SK-N-SH treated with all-trans-retinoic acid at 6 μM for 48 hours (cell line): ENCODE results near the gene JOSD1.

Experiments used
- CREB5 ChIP-seq: fragments of 250-450 bp; sonication (Bioruptor Pico); IDR thresholded peaks from 2 replicates; pipeline ENCODE4 v1.5.1; 2020; ENCODE audit warnings: low read depth, mild to moderate bottlenecking, moderate library complexity
- RARB ChIP-seq: fragments of 250-450 bp; sonication (Bioruptor Pico); IDR thresholded peaks from 2 replicates; pipeline ENCODE4 v1.8.0; 2021; ENCODE audit warnings: mild to moderate bottlenecking, moderate library complexity
- TOX ChIP-seq: fragments of 250-450 bp; sonication (Bioruptor Pico); IDR thresholded peaks from 2 replicates; pipeline ENCODE4 v1.8.0; 2021; ENCODE audit warnings: mild to moderate bottlenecking, moderate library complexity, borderline replicate concordance
- ZC3H10 ChIP-seq: fragments of 250-450 bp; sonication (Bioruptor Pico); IDR thresholded peaks from 2 replicates; pipeline ENCODE4 v1.5.1; 2021; ENCODE audit warnings: mild to moderate bottlenecking, moderate library complexity
- ZFP30 ChIP-seq: fragments of 450-650 bp; formaldehyde crosslinking; IDR thresholded peaks from 2 replicates; pipeline ENCODE4 v1.5.0; 2022; ENCODE audit warnings: mild to moderate bottlenecking, moderate library complexity
- TF ChIP-seq, protein P1 (sequence below): fragments of 250-450 bp; sonication (Bioruptor Pico); IDR thresholded peaks from 2 replicates; pipeline ENCODE4 v1.8.0; 2021; ENCODE audit warnings: low read depth, mild to moderate bottlenecking, moderate library complexity, borderline replicate concordance

DNA sequence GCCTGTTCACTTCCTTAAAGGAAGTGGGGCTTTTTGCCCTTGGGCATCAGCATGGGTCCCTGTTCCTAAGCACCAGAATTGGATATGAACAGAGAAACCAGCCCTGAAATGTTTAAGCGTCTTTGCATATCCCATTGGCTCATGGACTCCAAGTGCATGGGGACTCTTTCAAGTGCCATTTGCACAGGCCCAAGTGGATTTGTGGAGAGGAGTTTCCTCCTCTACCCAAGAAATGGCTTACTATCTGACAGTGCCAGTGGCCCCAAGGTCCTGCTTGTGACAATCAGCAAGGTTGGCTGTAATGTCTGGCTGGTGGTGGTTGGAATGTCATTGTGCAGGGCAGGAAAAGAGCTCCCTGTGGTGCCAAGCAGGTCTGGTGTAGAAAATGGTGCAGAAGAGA, 15.0 kb downstream of the JOSD1 start:
- TF ChIP-seq TOX (CRISPR knock-in tag) (no peak), ZC3H10 (CRISPR knock-in tag) (no peak), RARB (CRISPR knock-in tag) (no peak), CREB5 (no peak), ZFP30 (CRISPR knock-in tag) (no peak)
- TF ChIP-seq, protein P1, sequence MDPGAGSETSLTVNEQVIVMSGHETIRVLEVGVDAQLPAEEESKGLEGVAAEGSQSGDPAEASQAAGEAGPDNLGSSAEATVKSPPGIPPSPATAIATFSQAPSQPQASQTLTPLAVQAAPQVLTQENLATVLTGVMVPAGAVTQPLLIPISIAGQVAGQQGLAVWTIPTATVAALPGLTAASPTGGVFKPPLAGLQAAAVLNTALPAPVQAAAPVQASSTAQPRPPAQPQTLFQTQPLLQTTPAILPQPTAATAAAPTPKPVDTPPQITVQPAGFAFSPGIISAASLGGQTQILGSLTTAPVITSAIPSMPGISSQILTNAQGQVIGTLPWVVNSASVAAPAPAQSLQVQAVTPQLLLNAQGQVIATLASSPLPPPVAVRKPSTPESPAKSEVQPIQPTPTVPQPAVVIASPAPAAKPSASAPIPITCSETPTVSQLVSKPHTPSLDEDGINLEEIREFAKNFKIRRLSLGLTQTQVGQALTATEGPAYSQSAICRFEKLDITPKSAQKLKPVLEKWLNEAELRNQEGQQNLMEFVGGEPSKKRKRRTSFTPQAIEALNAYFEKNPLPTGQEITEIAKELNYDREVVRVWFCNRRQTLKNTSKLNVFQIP (CRISPR knock-in tag) = no peak
